Cerebellar nuclear complex (tissue), 1 donor: Measurements from ENCODE around the gene RPS6KA5.
"Not testable (repeated sequence)": the region's sequence is repeated elsewhere in the genome, so short reads cannot be mapped to it uniquely, and the experiment has no call there.

Experiments used
- DNase-seq, 2 experiments: peaks; one replicate each; lab custom pipeline; 2025; lab: John Stamatoyannopoulos, UW

The RPS6KA5 gene

GRCh38 chr14:90836692-90837063 lies 223.8 kb downstream of the RPS6KA5 start:
- DNase-seq: no peak

- no peak for DNase-seq
These were observed 228.6 kb downstream of the RPS6KA5 start for GRCh38 chr14:90831821-90832220.

- no peak for DNase-seq
These were observed 229.3 kb downstream of the RPS6KA5 start for GRCh38 chr14:90830931-90831701.

GRCh38 chr14:90829677-90830076 lies 230.8 kb downstream of the RPS6KA5 start:
- DNase-seq: no peak

- DNase-seq: no peak
These were observed 231.6 kb downstream of the RPS6KA5 start for GRCh38 chr14:90828642-90829487.

GRCh38 chr14:90827919-90828610 lies 232.4 kb downstream of the RPS6KA5 start:
- DNase-seq: peak; percentile 40 to 94

- DNase-seq: not testable (repeated sequence)
These were observed 236.9 kb downstream of the RPS6KA5 start for GRCh38 chr14:90823542-90823941.

- no peak for DNase-seq
These were observed 239.5 kb downstream of the RPS6KA5 start for GRCh38 chr14:90820958-90821357.

- DNase-seq: no peak
These were observed 240.6 kb downstream of the RPS6KA5 start for GRCh38 chr14:90819734-90820393.

GRCh38 chr14:90818715-90819114 lies 241.7 kb downstream of the RPS6KA5 start:
- DNase-seq: no peak

- no peak for DNase-seq
These were observed 243.6 kb downstream of the RPS6KA5 start for GRCh38 chr14:90816681-90817436.

GRCh38 chr14:90815822-90816662 lies 244.4 kb downstream of the RPS6KA5 start, which contains the start of gene TTC7B:
TSS of gene TTC7B (minus strand) at chr14:90816430. CDS start at chr14:90816295, 135 bp downstream.
- no peak for DNase-seq

- no peak for DNase-seq
These were observed 244.9 kb downstream of the RPS6KA5 start for GRCh38 chr14:90815572-90815821.

- DNase-seq: no peak
These were observed 245.5 kb downstream of the RPS6KA5 start for GRCh38 chr14:90814806-90815571.

GRCh38 chr14:90813442-90813841 lies 247.0 kb downstream of the RPS6KA5 start:
- DNase-seq: no peak

GRCh38 chr14:90812109-90812508 lies 248.3 kb downstream of the RPS6KA5 start:
- DNase-seq: no peak

GRCh38 chr14:90811641-90812040 lies 248.8 kb downstream of the RPS6KA5 start:
- DNase-seq: no peak

- DNase-seq: no peak
These were observed 249.6 kb downstream of the RPS6KA5 start for GRCh38 chr14:90810806-90811205.

- DNase-seq: no peak
These were observed 250.7 kb downstream of the RPS6KA5 start for GRCh38 chr14:90809530-90810312.
